K562 (cell line): ENCODE measurements around the gene OBSCN. TPM values are rescaled to one million over a fixed set of nuclear protein-coding genes. Genes with fewer than 3 reads are reported as not detected.

ENCODE experiments used
- ATAC-seq: fragments of 200-7000 bp; cut with Tn5 transposase; 3 replicates; pipeline ENCODE4 v1.9.1; 2020; ENCODE audit warnings: moderate library complexity
- BruUV-seq: library from RNA; stranded (reverse); fragments of 400-500 nt; replicated peaks from 2 replicates; lab custom pipeline; 2021; lab: Mats Ljungman, UMichigan
- CTCF ChIA-PET: fragments of 300-600 bp; formaldehyde crosslinking; extraction: SDS; loops from one replicate; lab custom pipeline; 2021; ENCODE audit warnings: low intra/inter-chr PET ratio; lab: Yijun Ruan, JAX
- POLR2A ChIA-PET: fragments of 300-600, 350-650 bp; sonication (Branson Sonifier 250); formaldehyde crosslinking; extraction: SDS; loops from one replicate; lab custom pipeline; 2021; ENCODE audit warnings: antibody characterized with exemption, inconsistent platforms; lab: Yijun Ruan, JAX
- DNase-seq, 4 experiments: peaks; one replicate each; pipeline versions ENCODE4 v3.0.0 to v3.0.0-alpha.2; 2011 to 2018; ENCODE audit warnings: low spot score in 3 of 4, mixed read lengths in 3 of 4; ENCODE audit errors: extremely low read depth in 1 of 4
- FAIRE-seq: peaks from 2 replicates; lab custom pipeline; 2011; peaks lifted over from hg19 to GRCh38; lab: Jason Lieb, UNC
- H2AFZ ChIP-seq: 2 replicates; pipeline ENCODE4 v1.6.0; 2011; ENCODE audit warnings: low read depth, low read length, control low read depth, inconsistent platforms
- H3K27ac ChIP-seq: fragments of 200-600 bp; 3 replicates; pipeline ENCODE4 v1.8.0; 2011; ENCODE audit warnings: low read depth, mild to moderate bottlenecking, control low read depth, inconsistent platforms, low read length, moderate library complexity, mixed read lengths; ENCODE audit errors: extremely low read depth
- H3K27me3 ChIP-seq, 2 experiments: fragments of 300-600 bp in 1 of 2; 2 replicates in 1 of 2; 3 replicates in 1 of 2; pipeline versions ENCODE4 v1.6.0 to v1.8.0; 2011; ENCODE audit warnings: inconsistent platforms in 2 of 2, low read length in 2 of 2, mild to moderate bottlenecking in 1 of 2, mixed read lengths in 1 of 2, moderate library complexity in 1 of 2; ENCODE audit not compliant: control insufficient read depth in 2 of 2, insufficient read depth in 2 of 2
- H3K36me3 ChIP-seq: fragments of 300-600 bp; 3 replicates; pipeline ENCODE4 v1.8.0; 2011; ENCODE audit warnings: mild to moderate bottlenecking, low read length, inconsistent platforms; ENCODE audit not compliant: control insufficient read depth, insufficient read depth
- H3K4me1 ChIP-seq, 2 experiments: fragments of 200-600 bp in 1 of 2; replicated peaks in 1 of 2; 2 replicates in 1 of 2; 3 replicates in 1 of 2; pipeline versions ENCODE4 v1.5.1 to v1.8.0; 2011; ENCODE audit warnings: inconsistent platforms in 2 of 2, low read length in 2 of 2, mild to moderate bottlenecking in 1 of 2, mixed read lengths in 1 of 2, moderate library complexity in 1 of 2; ENCODE audit not compliant: control insufficient read depth in 2 of 2, insufficient read depth in 2 of 2
- H3K4me2 ChIP-seq: 2 replicates; pipeline ENCODE4 v1.6.1; 2011; ENCODE audit warnings: low read length, control low read depth, inconsistent platforms, mixed read lengths; ENCODE audit not compliant: insufficient read depth
- H3K4me3 ChIP-seq: fragments of 200-600 bp; sonication (generic), shearing (Covaris generic); 2 replicates; pipeline ENCODE4 v1.5.1; 2016; ENCODE audit warnings: control low read depth, inconsistent platforms
- H3K79me2 ChIP-seq: fragments of 200-600 bp; 3 replicates; pipeline ENCODE4 v1.8.0; 2011; ENCODE audit warnings: low read length, inconsistent platforms; ENCODE audit not compliant: control insufficient read depth, insufficient read depth
- H3K9ac ChIP-seq, 2 experiments: 2 replicates each; pipeline versions ENCODE4 v1.6.0 to v1.6.1; 2011; ENCODE audit warnings: low read depth in 2 of 2, low read length in 2 of 2, control low read depth in 1 of 2, inconsistent platforms in 1 of 2, mild to moderate bottlenecking in 1 of 2, mixed read lengths in 1 of 2; ENCODE audit not compliant: insufficient read depth in 1 of 2
- H3K9me1 ChIP-seq: one replicate; pipeline ENCODE4 v1.6.0; 2011; ENCODE audit warnings: inconsistent platforms, mild to moderate bottlenecking, low read length, moderate library complexity; ENCODE audit not compliant: control insufficient read depth, insufficient read depth
- H3K9me3 ChIP-seq: replicated peaks from 2 replicates; pipeline ENCODE4 v1.5.1; 2011; ENCODE audit warnings: low read depth, low read length, inconsistent platforms; ENCODE audit not compliant: control insufficient read depth, insufficient read depth
- H4K20me1 ChIP-seq: replicated peaks from 2 replicates; pipeline ENCODE4 v1.6.1; 2011; ENCODE audit warnings: low read length, inconsistent platforms, mixed read lengths; ENCODE audit not compliant: control insufficient read depth, insufficient read depth
- CBFA2T2 ChIP-seq: fragments of 450-650 bp; conservative IDR thresholded peaks from 2 replicates; pipeline ENCODE4 v1.6.1; 2017; ENCODE audit warnings: mild to moderate bottlenecking
- FOXM1 ChIP-seq, 2 experiments: fragments of 450-650 bp in 1 of 2; sonication (generic) in 1 of 2; formaldehyde crosslinking in 1 of 2; IDR thresholded peaks; 2 replicates each; pipeline versions ENCODE4 v1.6.1 to v1.9.0; 2017 to 2022; ENCODE audit warnings: low read depth in 2 of 2, mild to moderate bottlenecking in 2 of 2, missing genetic modification reagents in 1 of 2, moderate library complexity in 1 of 2
- MEF2D ChIP-seq: conservative IDR thresholded peaks from 2 replicates; pipeline ENCODE4 v1.6.1; 2016; ENCODE audit warnings: low read depth, missing genetic modification characterization, missing compliant biosample characterization
- MIER1 ChIP-seq: fragments of 450-650 bp; IDR thresholded peaks from 2 replicates; pipeline ENCODE4 v1.6.1; 2016; ENCODE audit warnings: antibody characterized with exemption, mild to moderate bottlenecking, low read depth
- RUNX1 ChIP-seq: sonication (generic); IDR thresholded peaks from 2 replicates; pipeline ENCODE4 v1.6.1; 2016; ENCODE audit warnings: antibody characterized with exemption, low read depth
- SMAD4 ChIP-seq: fragments of 250-450 bp; sonication (Bioruptor Pico); conservative IDR thresholded peaks from 2 replicates; pipeline ENCODE4 v1.8.0; 2021; ENCODE audit warnings: inconsistent platforms, mild to moderate bottlenecking, moderate library complexity
- SRSF1 ChIP-seq: fragments of 200-400 bp; formaldehyde crosslinking; IDR thresholded peaks from 2 replicates; pipeline ENCODE4 v1.6.1; 2017; ENCODE audit warnings: mild to moderate bottlenecking, low read depth, low read length, moderate library complexity
- WHSC1 ChIP-seq: IDR thresholded peaks from one replicate; pipeline ENCODE4 v1.6.1; 2012; ENCODE audit warnings: low read length, control low read depth, inconsistent platforms
- ZBED1 ChIP-seq: IDR thresholded peaks from 2 replicates; pipeline ENCODE4 v1.6.1; 2014
- ZSCAN32 ChIP-seq: fragments of 450-650 bp; formaldehyde crosslinking; IDR thresholded peaks from 2 replicates; pipeline ENCODE4 v1.4.0; 2020; ENCODE audit warnings: mild to moderate bottlenecking, moderate library complexity
- WGBS: fragments of 100-300 bp; shearing (Covaris generic); methylation state at CpG from one replicate; pipeline ENCODE4 v1.1.6; 2016; ENCODE audit warnings: low coverage, mixed read lengths; ENCODE audit not compliant: insufficient coverage; ENCODE audit errors: missing lambda C conversion rate; 5-methylcytosine and 5-hydroxymethylcytosine counted together
- in situ Hi-C: fragments of 300-500 bp; cut with MboI; formaldehyde crosslinking; loops from 4 replicates; pipeline ENCODE4 v1.15.0; 2018; ENCODE audit warnings: inconsistent platforms, mixed read lengths
- intact Hi-C: fragments of 100-400 bp; cut with micrococcal nuclease; formaldehyde crosslinking; loops from 2 replicates; pipeline ENCODE4 v1.14.2; 2022
- polyA plus RNA-seq, 8 experiments: library from polyadenylated mRNA; depleted of rRNA in 4 of 8; stranded (reverse) in 5 of 8; unstranded in 3 of 8; fragments of >200 nt; fragmentation: Nextera tagmentation in 2 of 8; fragmentation: Illumina TruSeq in 1 of 8; extraction: Ambion mirVana in 2 of 8; extraction: Trizol in 1 of 8; gene quantifications; 2 replicates each; pipeline versions ENCODE4 v1.2.1 to v1.2.3, GENCODE V29; 2011 to 2014; ENCODE audit warnings: inconsistent platforms in 1 of 8, missing spikeins in 1 of 8
- total RNA-seq, 7 experiments: library from RNA; depleted of rRNA in 6 of 7; stranded (reverse); fragments of >200 nt in 6 of 7; fragmentation: Illumina TruSeq in 2 of 7; extraction: Trizol in 2 of 7; gene quantifications; 2 replicates each; pipeline versions ENCODE4 v1.2.1 to v1.2.3, GENCODE V29; 2011 to 2021; ENCODE audit warnings: low replicate concordance in 1 of 7

OBSCN gene
- total and polyA plus RNA-seq, 9 of the 15 experiments (the other 6 are each of a cell fraction or from before 2014, with no cell fraction given), result 0.18 to 19.7 (median 3.6) TPM

- TF ChIP-seq FOXM1 (IDR thresholded peaks at IDR 0.05; ENCODE audit: low read depth) (no peak), FOXM1 (CRISPR knock-in tag; IDR thresholded peaks at IDR 0.05; ENCODE audit: low read depth) (no peak)
Measured at GRCh38 chr1:228287541-228288425, 79.9 kb downstream of the OBSCN start (continued).

GRCh38 chr1:228288536-228289238 lies 80.8 kb downstream of the OBSCN start:
- 16% methylated on average over 18 of the region's 18 CpGs for WGBS
- BruUV-seq, result no TSS peak
- DNase-seq (no peak), ATAC-seq (no peak), FAIRE-seq (no peak)
- Histone ChIP-seq H3K36me3 (no peaks in the 10 kb centered on the region), H2AFZ (no peak overlapping the region), H3K4me1 (peaks cover 11 to 38% of the 10 kb centered on the region in 2 experiments; a peak in 4 of 5 replicates), H3K27ac (no peak overlapping the region), H3K9me3 (no peaks in the 10 kb centered on the region), H3K9me1 (peaks cover 4% of the 10 kb centered on the region), H3K27me3 (peaks cover 27 to 53% of the 10 kb centered on the region in 2 experiments; a peak in 4 of 5 replicates), H3K79me2 (no peaks in the 10 kb centered on the region), H3K4me2 (no peak overlapping the region), H4K20me1 (no peaks in the 10 kb centered on the region), H3K9ac (no peak overlapping the region; a peak in 1 of 4 replicates), H3K4me3 (no peak overlapping the region)
- ChIA-PET CTCF (no interaction called here), POLR2A (interaction anchor here (0.5 to 0.7 kb wide), 2 partner anchors 10 to 13 kb away, joined by 3 to 4 read pairs; no protein-coding TSS in a partner anchor)
- TF ChIP-seq SRSF1 (no peak), WHSC1 (no peak), MEF2D (tag) (no peak), RUNX1 (no peak), CBFA2T2 (no peak), MIER1 (no peak), ZSCAN32 (CRISPR knock-in tag) (no peak), ZBED1 (no peak), SMAD4 (CRISPR knock-in tag) (no peak)
- intact Hi-C loops, result no loop called here
- in situ Hi-C loops, result no loop called here
